HG03025 (cell line): Measurements from ENCODE around the gene RABGAP1L.
"Not testable (repeated sequence)": the region's sequence is repeated elsewhere in the genome, so short reads cannot be mapped to it uniquely, and the experiment has no call there.

ENCODE experiments used
- ATAC-seq: cut with Tn5 transposase; IDR thresholded peaks from one replicate; pipeline ENCODE4 v1.9.1; 2021; ENCODE audit warnings: mild to moderate bottlenecking, moderate library complexity; ENCODE audit not compliant: unreplicated experiment, low FRiP score

Gene RABGAP1L

DNA sequence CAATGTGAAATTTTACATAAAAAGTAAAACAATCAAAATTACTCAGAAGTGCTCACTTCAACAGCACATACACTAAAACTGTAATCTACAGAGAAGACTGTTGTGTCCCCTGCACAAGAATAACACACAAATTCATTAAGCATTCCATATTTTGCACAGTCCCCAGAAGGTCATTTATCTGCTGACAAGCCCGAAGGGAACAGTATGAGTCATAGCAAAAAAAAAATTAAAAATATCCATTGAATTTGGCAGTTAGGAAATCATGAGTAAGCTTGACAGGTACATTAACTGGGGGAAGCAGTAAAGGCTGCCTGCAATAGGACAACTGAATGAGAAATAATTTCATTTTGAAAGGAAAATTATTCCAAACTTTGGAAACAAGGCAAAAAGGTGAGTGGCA, 837.2 kb downstream of the RABGAP1L start:
- no peak for ATAC-seq

DNA sequence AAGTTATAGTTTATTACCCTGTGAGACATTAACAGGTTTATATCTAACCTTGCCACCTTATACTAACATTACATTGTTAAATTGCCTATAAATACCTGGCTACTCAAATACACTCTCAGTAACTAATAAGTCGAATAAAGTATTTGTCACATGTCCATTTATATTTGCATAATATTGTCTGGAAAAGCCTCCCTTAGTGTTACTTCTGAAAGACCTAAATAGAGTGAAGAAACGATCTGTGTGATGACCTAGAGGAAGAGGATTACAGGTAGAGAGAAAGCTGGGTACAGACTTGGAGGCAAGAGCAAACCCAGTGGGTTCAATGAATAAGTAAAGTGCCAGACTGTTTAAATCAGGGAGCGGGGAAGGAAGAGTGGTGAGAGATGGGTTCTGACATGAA, 837.7 kb downstream of the RABGAP1L start:
- no peak for ATAC-seq

- ATAC-seq: no peak
Measured at GRCh38 chr1:174998569-174999215, 839.4 kb downstream of the RABGAP1L start.

DNA sequence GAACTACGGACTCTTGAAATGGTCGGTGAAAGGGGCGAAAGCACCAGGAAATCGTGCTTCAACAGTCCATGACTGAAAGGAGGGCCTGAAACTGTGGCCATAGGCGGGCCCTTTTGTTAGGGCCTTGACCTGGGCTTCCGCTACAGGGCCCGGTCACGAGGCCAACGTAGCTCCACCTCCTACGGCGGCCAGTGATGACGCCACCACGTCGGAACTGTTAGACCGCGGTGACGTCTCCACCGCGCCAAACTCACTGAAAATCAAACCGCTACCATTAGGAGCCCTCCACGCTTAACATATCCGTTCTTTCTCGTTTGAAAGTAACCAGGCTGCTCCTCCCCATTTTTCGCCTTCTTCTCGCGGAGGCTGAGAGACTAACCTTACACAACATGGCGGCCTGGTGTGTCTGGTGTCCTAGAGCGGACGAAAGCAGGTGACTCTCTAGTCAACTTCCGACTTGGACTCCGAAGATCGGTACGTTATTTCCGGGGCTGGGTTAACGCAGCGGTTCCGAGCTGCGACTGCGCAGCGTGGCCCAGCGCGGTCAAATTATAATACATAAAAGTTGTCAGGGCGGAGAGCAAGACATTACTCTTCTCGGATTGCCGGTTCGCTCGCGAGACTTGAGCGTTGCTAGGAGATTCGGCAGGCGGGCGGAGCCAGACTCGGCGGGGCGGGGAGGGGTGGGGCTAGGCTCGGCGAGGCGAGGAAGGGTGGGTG, 840.1 kb downstream of the RABGAP1L start:
- peak; percentile 77 for ATAC-seq

DNA sequence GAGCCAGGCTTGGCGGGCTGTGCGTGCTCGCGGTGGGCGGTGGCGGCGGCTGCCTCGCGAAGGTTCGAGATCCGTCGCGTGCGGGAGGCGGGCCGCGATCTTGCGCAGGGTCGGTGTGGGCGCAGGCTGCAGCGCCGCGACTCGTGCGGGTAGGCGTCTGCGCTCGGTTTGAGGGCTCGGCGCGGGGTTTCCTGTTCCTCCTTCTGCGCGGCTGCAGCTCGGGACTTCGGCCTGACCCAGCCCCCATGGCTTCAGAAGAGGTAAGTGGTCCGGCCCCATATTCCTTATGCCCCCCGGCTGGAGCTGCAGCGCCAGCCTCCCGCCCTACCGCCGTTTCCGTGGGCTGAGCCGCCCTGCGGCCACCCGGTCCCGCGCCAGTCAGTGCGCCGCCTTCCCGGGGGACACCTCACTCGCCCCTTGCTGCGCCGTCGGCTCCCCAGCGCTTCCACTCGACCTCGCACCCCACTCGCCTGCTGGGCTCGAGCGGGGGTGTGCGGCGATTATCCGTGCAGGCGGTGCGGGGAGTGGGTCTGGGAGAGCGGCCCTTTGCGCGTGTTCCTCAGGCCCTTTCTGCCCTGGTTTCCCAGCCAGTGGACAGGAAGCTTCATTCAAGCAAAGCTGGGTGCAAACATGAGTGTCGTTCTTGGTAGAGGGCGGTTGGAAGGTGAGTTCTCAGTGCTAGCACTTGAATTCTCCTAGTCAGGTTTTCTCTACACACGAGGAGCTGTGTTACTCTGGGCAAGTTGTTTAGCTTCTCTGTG, 840.8 kb downstream of the RABGAP1L start, which contains the start of gene CACYBP:
TSS of gene CACYBP (plus strand) at position 12 of the 761 bp plus-strand sequence. CDS start at position 246, 234 bp downstream.
- peak; percentile 16 for ATAC-seq

GRCh38 chr1:175000697-175001187, 841.4 kb downstream of the RABGAP1L start:
- ATAC-seq: no peak

DNA sequence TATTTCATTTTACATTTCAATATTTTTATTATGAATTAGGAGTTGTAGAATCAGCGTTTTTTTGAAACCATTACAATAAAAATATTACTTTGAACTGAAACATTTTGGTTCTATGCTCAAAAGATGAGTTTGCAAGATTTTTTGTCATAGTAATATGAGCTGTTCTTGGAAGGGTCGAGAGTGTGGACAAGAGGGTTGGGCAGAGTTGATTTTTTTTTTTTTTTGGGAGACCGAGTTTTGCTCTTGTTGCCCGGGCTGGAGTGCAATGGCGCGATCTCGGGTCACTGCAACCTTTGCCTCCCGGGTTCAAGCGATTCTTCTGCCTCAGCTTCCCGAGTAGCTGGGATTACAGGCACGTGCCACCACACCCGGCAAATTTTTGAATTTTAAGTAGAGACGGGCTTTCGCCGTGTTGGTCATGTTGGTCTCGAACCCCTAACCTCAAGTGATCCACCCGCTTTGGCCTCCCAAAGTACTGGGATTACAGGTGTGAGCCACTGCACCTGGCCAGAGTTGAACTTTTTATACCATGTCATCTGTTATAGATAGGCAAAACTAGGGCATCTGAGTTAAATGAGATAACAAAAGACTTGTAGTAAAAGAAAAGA, 843.7 kb downstream of the RABGAP1L start:
- no peak for ATAC-seq

GRCh38 chr1:175003521-175003920, 844.2 kb downstream of the RABGAP1L start:
- no peak for ATAC-seq

- no peak for ATAC-seq
Measured at GRCh38 chr1:175005085-175005783, 845.9 kb downstream of the RABGAP1L start.

DNA sequence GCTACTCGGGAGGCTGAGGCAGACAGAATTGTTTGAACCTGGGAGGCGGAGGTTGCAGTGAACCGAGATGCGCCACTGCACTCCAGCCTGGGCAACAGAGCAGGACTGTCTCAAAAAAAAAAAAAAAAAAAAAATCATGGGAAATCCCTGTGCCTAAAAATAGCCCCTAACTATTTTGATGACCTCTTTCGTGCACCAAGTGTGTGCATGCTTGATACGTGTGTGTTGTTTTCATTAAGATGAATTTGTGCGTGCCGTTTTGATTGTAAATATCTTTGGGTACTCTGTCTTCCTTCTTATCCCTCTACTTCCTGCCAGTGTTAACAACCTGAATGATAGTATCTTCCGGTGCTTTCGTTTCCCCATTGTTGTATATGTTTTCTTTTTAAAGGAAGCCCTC, 850.2 kb downstream of the RABGAP1L start:
- ATAC-seq: no peak

DNA sequence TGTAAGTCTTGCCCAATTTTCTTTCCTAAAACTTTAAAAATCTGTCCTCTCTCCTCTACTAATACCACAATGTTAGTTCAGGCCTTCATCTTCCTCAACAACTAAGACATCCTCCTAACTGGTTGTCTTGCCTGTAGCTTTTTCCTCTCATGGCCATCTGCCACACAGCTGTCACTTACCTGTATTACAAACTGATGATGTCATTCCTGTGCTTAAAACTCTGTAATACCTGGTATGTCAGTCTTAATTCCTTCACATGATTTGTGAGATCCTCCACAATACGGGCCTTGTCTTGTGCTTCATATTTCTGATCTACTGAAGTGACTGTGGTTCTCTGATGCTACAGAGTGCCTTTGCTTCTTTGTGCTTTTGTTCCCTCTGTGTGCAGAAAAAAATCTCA, 854.1 kb downstream of the RABGAP1L start:
- no peak for ATAC-seq

DNA sequence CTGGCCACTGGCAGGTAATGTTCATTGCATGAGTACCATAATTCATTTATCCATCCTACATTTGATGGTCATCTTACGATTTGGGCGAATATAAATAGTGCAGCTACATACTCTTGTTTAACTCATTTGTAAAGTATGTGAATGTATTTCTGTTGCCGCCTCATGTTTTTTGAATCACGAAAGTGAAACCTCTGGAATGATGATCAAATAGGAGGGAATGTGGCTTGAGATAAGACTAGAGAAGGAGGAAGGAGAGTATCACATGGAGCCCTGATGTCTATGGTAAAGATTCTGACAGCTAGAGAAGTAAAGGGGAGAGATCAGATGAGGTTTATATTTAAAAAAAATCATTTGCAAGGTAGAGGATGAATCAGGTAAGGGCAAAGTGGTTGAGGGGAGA, 855.9 kb downstream of the RABGAP1L start:
- no peak for ATAC-seq

GRCh38 chr1:175019524-175019923, 860.2 kb downstream of the RABGAP1L start:
- ATAC-seq: no peak

DNA sequence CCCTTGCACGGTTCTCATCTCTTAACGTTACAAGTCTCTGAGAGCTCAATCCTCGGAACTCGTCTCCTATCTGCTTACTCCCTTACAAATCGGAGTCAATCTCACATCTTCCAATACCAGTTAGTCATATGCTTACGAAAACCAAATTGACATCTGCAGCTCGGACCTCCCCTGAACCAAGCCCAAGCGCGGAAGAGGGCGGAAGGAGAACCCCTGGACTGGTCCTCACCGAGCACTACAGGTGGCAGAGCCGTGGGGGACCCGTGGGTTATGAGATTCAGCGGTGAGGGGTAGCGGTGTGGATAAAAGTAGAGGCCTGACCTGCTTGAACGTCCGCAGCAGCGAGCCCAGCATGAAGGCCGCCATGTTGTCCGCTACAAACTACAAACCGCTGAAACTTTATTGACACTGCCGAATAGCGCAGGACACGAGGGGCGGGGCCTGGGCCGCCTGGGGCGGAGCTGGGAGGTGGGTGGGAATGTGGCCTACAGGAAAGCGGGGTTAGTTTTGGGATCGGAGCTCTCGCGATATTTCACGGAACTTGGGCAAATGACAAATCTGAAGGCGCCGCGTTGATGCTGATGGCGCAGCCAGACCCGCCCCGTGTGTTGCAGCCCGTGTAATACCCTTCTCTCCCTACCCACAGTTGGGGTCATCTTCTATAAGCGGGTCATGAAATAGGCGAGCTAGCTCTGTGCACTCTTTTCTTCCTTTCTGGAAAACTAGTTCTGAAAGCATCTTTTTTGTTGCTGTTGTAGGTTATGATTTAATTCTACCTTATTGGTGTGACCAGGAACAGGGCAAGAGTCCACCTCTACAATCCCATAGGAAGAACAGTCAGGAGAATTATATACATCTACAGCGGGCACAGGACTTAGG, 864.0 kb downstream of the RABGAP1L start, which contains the start of gene MRPS14:
TSS of gene MRPS14 (minus strand) at position 383 of the 879 bp plus-strand sequence. CDS start at position 366, 17 bp downstream.
- peak; percentile 92 for ATAC-seq

DNA sequence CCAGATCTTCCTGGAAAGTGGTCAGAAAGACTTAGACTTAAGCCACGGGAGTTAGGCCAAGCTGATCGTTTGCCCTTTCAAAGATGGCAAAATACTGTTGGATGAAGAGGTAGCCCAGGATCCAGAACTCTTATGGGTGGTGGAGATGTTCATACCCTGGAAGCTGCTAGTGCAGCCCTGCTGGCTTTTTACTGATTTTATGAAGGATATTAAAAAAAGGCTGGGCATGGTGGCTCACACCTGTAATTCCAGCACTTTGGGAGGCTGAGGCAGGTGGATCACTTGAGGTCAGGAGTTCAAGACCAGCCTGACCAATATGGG, 864.6 kb downstream of the RABGAP1L start:
- not testable (repeated sequence) for ATAC-seq

GRCh38 chr1:175024773-175025172, 865.5 kb downstream of the RABGAP1L start:
- ATAC-seq: no peak

GRCh38 chr1:175033953-175034352, 874.6 kb downstream of the RABGAP1L start:
- no peak for ATAC-seq

DNA sequence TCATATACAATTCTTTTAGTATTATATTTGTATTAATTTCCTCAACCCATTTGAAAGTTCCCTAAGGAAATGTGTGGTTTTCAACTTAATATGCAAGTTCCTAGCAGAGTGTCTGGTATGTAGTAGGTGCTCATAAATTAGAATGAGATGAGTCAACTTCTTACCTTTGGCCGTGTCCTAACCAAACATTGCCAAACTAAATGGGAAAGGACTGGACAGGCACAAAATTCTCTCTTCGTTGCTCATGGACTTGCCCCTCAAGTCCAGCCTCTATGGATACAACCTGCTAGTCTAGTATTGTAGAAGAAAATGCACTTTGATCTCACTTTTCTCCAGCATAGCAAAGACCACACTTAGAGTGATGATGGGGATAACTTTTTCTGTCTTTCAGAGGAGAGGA, 875.5 kb downstream of the RABGAP1L start:
- no peak for ATAC-seq

- ATAC-seq: no peak
Measured at GRCh38 chr1:175035865-175036264, 876.5 kb downstream of the RABGAP1L start.
